ENCODE data around the gene GPR61. TPM values are rescaled to one million over a fixed set of nuclear protein-coding genes. Genes with fewer than 3 reads are reported as not detected.

The GPR61 gene
- total RNA-seq, 1 experiment from 2014 or later: not detected

GRCh38 chr1:109565241-109565640 lies 25.6 kb downstream of the GPR61 start:
- Histone ChIP-seq H3K36me3 (ENCODE audit: low read depth) (no peaks in the 10 kb centered on the region), H3K4me2 (no peak overlapping the region), H3K9me2 (ENCODE audit: insufficient read depth) (no peaks in the 10 kb centered on the region), H4K20me1 (ENCODE audit: insufficient read depth) (peaks cover 50% of the 10 kb centered on the region), H3F3A (ENCODE audit: insufficient read depth, low read depth) (peaks cover 32% of the 10 kb centered on the region), H3K4me1 (replicated peaks; ENCODE audit: insufficient read depth) (peaks cover 48% of the 10 kb centered on the region), H3K27ac (no peak overlapping the region), H3K4me3 (no peak overlapping the region), H3K9me3 (ENCODE audit: insufficient read depth, low read depth) (no peaks in the 10 kb centered on the region), H3K27me3 (ENCODE audit: insufficient read depth, low read depth) (no peaks in the 10 kb centered on the region), H3K79me2 (ENCODE audit: low read depth) (peaks cover 100% of the 10 kb centered on the region), H2AFZ (no peak overlapping the region)
- intact Hi-C loops (cut with micrococcal nuclease; ENCODE audit: unreplicated experiment): no loop called here
- DNase-seq: no peak
- POLR2A ChIA-PET (ENCODE audit: unreplicated experiment): no interaction called here
- CTCF ChIA-PET: no interaction called here
- TF ChIP-seq CTCF (conservative IDR thresholded peaks at IDR 0.05) (no peak), EZH2 (IDR thresholded peaks at IDR 0.05; ENCODE audit: low read depth) (no peak)
- BruUV-seq (replicated peaks): no TSS peak

- H2AFZ ChIP-seq: no peak overlapping the region
Measured at GRCh38 chr1:109566982-109567381, 27.3 kb downstream of the GPR61 start.

GRCh38 chr1:109567877-109568672 lies 28.4 kb downstream of the GPR61 start:
- H2AFZ ChIP-seq: no peak overlapping the region
- intact Hi-C loops (cut with micrococcal nuclease; ENCODE audit: unreplicated experiment): no loop called here
- ChIA-PET POLR2A (ENCODE audit: unreplicated experiment) (no interaction called here), CTCF (interaction anchor here (0.6 to 0.7 kb wide), 3 partner anchors 50 to 823 kb away, joined by 3 to 11 read pairs (median 10); partner anchors contain the start of gene SLC16A4)
- no peak for DNase-seq
- TF ChIP-seq CTCF (conservative IDR thresholded peaks at IDR 0.05) (no peak), EZH2 (IDR thresholded peaks at IDR 0.05; ENCODE audit: low read depth) (no peak)
- H3K36me3 ChIP-seq (ENCODE audit: low read depth): no peaks in the 10 kb centered on the region
- 0 out of 2 replicates have a peak, but pooled peaks cover 4% of the 10 kb centered on the region for H3K9me2 ChIP-seq (ENCODE audit: insufficient read depth)
- peak overlapping the region; percentile 74; the same call in 1 of the 2 replicates for H3K27ac ChIP-seq
- H3F3A ChIP-seq (ENCODE audit: insufficient read depth, low read depth): peaks cover 49% of the 10 kb centered on the region
- peaks cover 95% of the 10 kb centered on the region for H3K79me2 ChIP-seq (ENCODE audit: low read depth)
- peaks cover 48% of the 10 kb centered on the region for H3K4me1 ChIP-seq (replicated peaks; ENCODE audit: insufficient read depth)
- peaks cover 38% of the 10 kb centered on the region for H4K20me1 ChIP-seq (ENCODE audit: insufficient read depth)
- H3K4me3 ChIP-seq: no peak overlapping the region
- H3K4me2 ChIP-seq: no peak overlapping the region
- H3K9me3 ChIP-seq (ENCODE audit: insufficient read depth, low read depth): no peaks in the 10 kb centered on the region
- BruUV-seq (replicated peaks): no TSS peak
- H3K27me3 ChIP-seq (ENCODE audit: insufficient read depth, low read depth): no peaks in the 10 kb centered on the region

More at GRCh38 chr1:109566982-109567381, 27.3 kb downstream of the GPR61 start:
- no peak for DNase-seq
- Histone ChIP-seq H3K79me2 (ENCODE audit: low read depth) (peaks cover 95% of the 10 kb centered on the region), H3K4me2 (no peak overlapping the region), H4K20me1 (ENCODE audit: insufficient read depth) (peaks cover 40% of the 10 kb centered on the region), H3K4me1 (replicated peaks; ENCODE audit: insufficient read depth) (peaks cover 59% of the 10 kb centered on the region), H3K27me3 (ENCODE audit: insufficient read depth, low read depth) (no peaks in the 10 kb centered on the region), H3F3A (ENCODE audit: insufficient read depth, low read depth) (peaks cover 49% of the 10 kb centered on the region), H3K9me3 (ENCODE audit: insufficient read depth, low read depth) (no peaks in the 10 kb centered on the region), H3K4me3 (no peak overlapping the region), H3K36me3 (ENCODE audit: low read depth) (no peaks in the 10 kb centered on the region), H3K9me2 (ENCODE audit: insufficient read depth) (no peaks in the 10 kb centered on the region), H3K27ac (no peak overlapping the region)
- ChIA-PET POLR2A (ENCODE audit: unreplicated experiment) (interaction anchor here (0.5 kb wide), 1 partner anchor 793 kb away, joined by 3 read pairs; no protein-coding TSS in a partner anchor), CTCF (no interaction called here)
- no TSS peak for BruUV-seq (replicated peaks)
- TF ChIP-seq EZH2 (IDR thresholded peaks at IDR 0.05; ENCODE audit: low read depth) (no peak), CTCF (conservative IDR thresholded peaks at IDR 0.05) (no peak)
- intact Hi-C loops (cut with micrococcal nuclease; ENCODE audit: unreplicated experiment): no loop called here
